GM11168 (cell line): ENCODE results near the gene LBH.

ENCODE experiments used
- in situ Hi-C: fragments of 300-500 bp; cut with MboI; formaldehyde crosslinking; loops from one replicate; pipeline ENCODE4 v1.12.0; 2022; ENCODE audit warnings: low sequenced_read_pairs; ENCODE audit not compliant: unreplicated experiment

The LBH gene

GRCh38 chr2:30253873-30254684 lies 22.7 kb downstream of the LBH start:
- in situ Hi-C loops = no loop called here

- in situ Hi-C loops = no loop called here
Observed at GRCh38 chr2:30254685-30255001, 23.3 kb downstream of the LBH start.

- in situ Hi-C loops = no loop called here
Observed at GRCh38 chr2:30255026-30255425, 23.7 kb downstream of the LBH start.

- in situ Hi-C loops = no loop called here
Observed at GRCh38 chr2:30255466-30256408, 24.4 kb downstream of the LBH start.

- in situ Hi-C loops = no loop called here
Observed at GRCh38 chr2:30257266-30258214, 26.2 kb downstream of the LBH start.

- in situ Hi-C loops = no loop called here
Observed at GRCh38 chr2:30259071-30259470, 27.7 kb downstream of the LBH start.

- in situ Hi-C loops = no loop called here
Observed at GRCh38 chr2:30259827-30260679, 28.7 kb downstream of the LBH start.

GRCh38 chr2:30260941-30261340 lies 29.6 kb downstream of the LBH start:
- in situ Hi-C loops = no loop called here

- in situ Hi-C loops = no loop called here
Observed at GRCh38 chr2:30261695-30262211, 30.4 kb downstream of the LBH start.

GRCh38 chr2:30262716-30263309 lies 31.5 kb downstream of the LBH start:
- in situ Hi-C loops = no loop called here

GRCh38 chr2:30264274-30264673 lies 32.9 kb downstream of the LBH start:
- in situ Hi-C loops = no loop called here

GRCh38 chr2:30265052-30266015 lies 34.0 kb downstream of the LBH start:
- in situ Hi-C loops = no loop called here

- in situ Hi-C loops = no loop called here
Observed at GRCh38 chr2:30266051-30266621, 34.8 kb downstream of the LBH start.

- in situ Hi-C loops = no loop called here
Observed at GRCh38 chr2:30266705-30267104, 35.4 kb downstream of the LBH start.

GRCh38 chr2:30267161-30267975 lies 36.0 kb downstream of the LBH start:
- in situ Hi-C loops = no loop called here

- in situ Hi-C loops = no loop called here
Observed at GRCh38 chr2:30268296-30268871, 37.0 kb downstream of the LBH start.
